ENCODE measurements around the gene HSD17B4.

DNA sequence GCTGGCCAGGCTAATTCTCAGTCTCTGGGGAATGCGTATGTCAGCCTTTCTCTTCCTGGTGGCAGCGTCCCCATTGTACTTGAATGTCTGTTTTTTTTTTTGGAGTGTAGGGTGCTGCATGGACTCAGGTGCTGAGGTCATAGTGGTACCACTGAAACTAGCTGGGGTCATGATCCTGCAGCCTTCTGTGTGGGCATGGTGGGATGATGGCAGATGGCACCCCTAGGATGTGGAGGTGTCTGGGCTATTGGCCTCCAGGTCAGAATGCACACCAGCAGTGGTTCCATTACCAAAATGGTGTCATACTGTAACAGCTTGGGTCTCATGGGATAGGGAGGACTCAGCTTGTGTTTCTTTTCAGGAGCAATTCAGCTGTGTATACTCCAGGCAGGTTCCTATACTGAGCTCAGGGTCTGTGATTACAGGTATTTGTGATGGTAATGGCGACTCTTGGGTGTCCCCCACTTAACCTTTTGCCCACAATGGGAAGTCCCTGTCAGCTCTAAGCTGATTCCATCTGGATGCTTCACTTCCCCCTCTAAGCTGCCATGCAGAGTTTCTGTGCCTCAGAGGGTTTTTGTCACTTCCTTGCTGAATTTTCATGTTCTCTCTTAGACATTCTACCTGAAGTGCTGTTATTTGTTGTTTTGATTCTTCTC lies 17.9 kb downstream of the HSD17B4 start:
- TF ChIP-seq CTCF (IDR thresholded peaks at IDR 0.05), result no peak
- no peak for TF ChIP-seq EP300 (IDR thresholded peaks at IDR 0.05; ENCODE audit: low read depth)

Data from transverse colon (tissue), 3 donors.